IMR-90 (cell line): ENCODE measurements around the gene CDKL1. TPM values are rescaled to one million over a fixed set of nuclear protein-coding genes. Genes with fewer than 3 reads are reported as not detected.

Experiments used
- ATAC-seq: fragments of 200-7000 bp; cut with Tn5 transposase; 2 replicates; pipeline ENCODE4 v1.9.1; 2020; ENCODE audit warnings: low read depth, mild to moderate bottlenecking, moderate library complexity
- BruUV-seq: library from RNA; stranded (reverse); fragments of 400-500 nt; replicated peaks from 2 replicates; lab custom pipeline; 2021; lab: Mats Ljungman, UMichigan
- CTCF ChIA-PET: fragments of 300-600 bp; formaldehyde crosslinking; extraction: SDS; loops from one replicate; lab custom pipeline; 2021; ENCODE audit warnings: antibody characterized with exemption; lab: Yijun Ruan, JAX
- POLR2A ChIA-PET: fragments of 300-600 bp; sonication (Branson Sonifier 250); formaldehyde crosslinking; loops from one replicate; lab custom pipeline; 2022; ENCODE audit warnings: antibody characterized with exemption; ENCODE audit not compliant: unreplicated experiment; lab: Charles Lee
- DNase-seq: peaks from one replicate; pipeline ENCODE4 v3.0.0; 2013
- H2AFZ ChIP-seq: replicated peaks from 2 replicates; pipeline ENCODE3; 2013; ENCODE audit warnings: low read length, mild to moderate bottlenecking; ENCODE audit not compliant: poor library complexity
- H2AK5ac ChIP-seq: 2 replicates; pipeline ENCODE4 v1.6.1; 2013; ENCODE audit warnings: low read depth, low read length, inconsistent platforms
- H2AK9ac ChIP-seq: replicated peaks from 2 replicates; pipeline ENCODE3; 2013; ENCODE audit warnings: mild to moderate bottlenecking, low read depth, low read length, moderate library complexity; ENCODE audit not compliant: poor library complexity
- H2BK120ac ChIP-seq: 2 replicates; pipeline ENCODE4 v1.6.1; 2013; ENCODE audit warnings: low read depth, low read length, inconsistent platforms
- H2BK15ac ChIP-seq: 3 replicates; pipeline ENCODE4 v1.6.1; 2013; ENCODE audit warnings: low read depth, low read length, inconsistent platforms
- H2BK20ac ChIP-seq: 2 replicates; pipeline ENCODE4 v1.6.1; 2013; ENCODE audit warnings: low read depth, mild to moderate bottlenecking, inconsistent platforms, low read length, moderate library complexity
- H2BK5ac ChIP-seq: 2 replicates; pipeline ENCODE4 v1.6.1; 2013; ENCODE audit warnings: mild to moderate bottlenecking, low read depth, low read length, inconsistent platforms; ENCODE audit not compliant: poor library complexity, severe bottlenecking
- H3K14ac ChIP-seq: replicated peaks from 2 replicates; pipeline ENCODE4 v1.6.1; 2013; ENCODE audit warnings: low read depth, low read length, inconsistent platforms
- H3K18ac ChIP-seq: 2 replicates; pipeline ENCODE4 v1.6.1; 2013; ENCODE audit warnings: low read depth, low read length, control low read depth
- H3K23ac ChIP-seq: 2 replicates; pipeline ENCODE4 v1.6.1; 2013; ENCODE audit warnings: low read depth, low read length, inconsistent platforms
- H3K27ac ChIP-seq: 2 replicates; pipeline ENCODE4 v1.5.1; 2013; ENCODE audit warnings: mild to moderate bottlenecking, control low read depth, low read length; ENCODE audit not compliant: insufficient read depth
- H3K27me3 ChIP-seq: 2 replicates; pipeline ENCODE4 v1.6.1; 2013; ENCODE audit warnings: low read length; ENCODE audit not compliant: control insufficient read depth, insufficient read depth
- H3K36me3 ChIP-seq: 2 replicates; pipeline ENCODE4 v1.6.1; 2013; ENCODE audit warnings: low read length, mixed read lengths; ENCODE audit not compliant: control insufficient read depth, insufficient read depth
- H3K4ac ChIP-seq: 2 replicates; pipeline ENCODE4 v1.6.1; 2013; ENCODE audit warnings: low read depth, low read length, inconsistent platforms
- H3K4me1 ChIP-seq: 2 replicates; pipeline ENCODE4 v1.6.1; 2013; ENCODE audit warnings: low read length, mixed read lengths; ENCODE audit not compliant: control insufficient read depth, insufficient read depth
- H3K4me2 ChIP-seq: 2 replicates; pipeline ENCODE4 v1.6.1; 2013; ENCODE audit warnings: low read depth, mild to moderate bottlenecking, control low read depth, low read length, moderate library complexity
- H3K4me3 ChIP-seq: 2 replicates; pipeline ENCODE4 v1.5.1; 2013; ENCODE audit warnings: low read depth, mild to moderate bottlenecking, control low read depth, low read length, moderate library complexity; ENCODE audit not compliant: insufficient read depth
- H3K56ac ChIP-seq: 2 replicates; pipeline ENCODE4 v1.6.1; 2013; ENCODE audit warnings: low read length, inconsistent platforms; ENCODE audit not compliant: insufficient read depth; ENCODE audit errors: extremely low read depth
- H3K79me1 ChIP-seq, 2 experiments: 2 replicates each; pipeline ENCODE4 v1.6.1; 2013; ENCODE audit warnings: low read length in 2 of 2, inconsistent platforms in 1 of 2, low read depth in 1 of 2
- H3K9ac ChIP-seq: 2 replicates; pipeline ENCODE4 v1.6.1; 2013; ENCODE audit warnings: low read depth, low read length, control low read depth
- H3K9me1 ChIP-seq: 2 replicates; pipeline ENCODE4 v1.6.1; 2013; ENCODE audit warnings: low read length, inconsistent platforms; ENCODE audit not compliant: insufficient read depth
- H3K9me3 ChIP-seq: 2 replicates; pipeline ENCODE4 v1.6.1; 2013; ENCODE audit warnings: low read length; ENCODE audit not compliant: control insufficient read depth, insufficient read depth
- H4K20me1 ChIP-seq: 2 replicates; pipeline ENCODE4 v1.6.1; 2013; ENCODE audit warnings: low read length, inconsistent platforms; ENCODE audit not compliant: insufficient read depth
- H4K5ac ChIP-seq: 2 replicates; pipeline ENCODE4 v1.6.1; 2013; ENCODE audit warnings: mild to moderate bottlenecking, low read depth, low read length, control low read depth
- H4K8ac ChIP-seq, 2 experiments: 2 replicates each; pipeline ENCODE4 v1.6.1; 2013; ENCODE audit warnings: low read depth in 2 of 2, low read length in 2 of 2, control low read depth in 1 of 2, inconsistent platforms in 1 of 2
- H4K91ac ChIP-seq: 2 replicates; pipeline ENCODE4 v1.6.1; 2013; ENCODE audit warnings: low read depth, low read length, inconsistent platforms; ENCODE audit not compliant: insufficient read depth
- CEBPB ChIP-seq: IDR thresholded peaks from 2 replicates; pipeline ENCODE4 v1.6.1; 2012; ENCODE audit warnings: low read depth, low read length, improper control_type of control experiment
- MXI1 ChIP-seq: IDR thresholded peaks from 2 replicates; pipeline ENCODE4 v1.6.1; 2012; ENCODE audit warnings: low read depth, mild to moderate bottlenecking, low read length, moderate library complexity, borderline replicate concordance
- WGBS, 2 experiments: methylation state at CpG; one replicate each; pipeline versions ENCODE4 v1.1.5 to v1.1.7; 2013; ENCODE audit warnings: missing lambda C conversion rate in 2 of 2; ENCODE audit not compliant: insufficient read length in 1 of 2; ENCODE audit errors: extremely low coverage in 2 of 2; 5-methylcytosine and 5-hydroxymethylcytosine counted together
- dilution Hi-C: fragments of 300-500 bp; cut with HindIII; formaldehyde crosslinking; loops from one replicate; pipeline ENCODE4 v1.14.3; 2018; ENCODE audit warnings: low sequenced_read_pairs; ENCODE audit not compliant: unreplicated experiment
- in situ Hi-C: fragments of 300-500 bp; cut with MboI; formaldehyde crosslinking; loops from 3 replicates; pipeline ENCODE4 v1.14.3; 2019; ENCODE audit warnings: low sequenced_read_pairs, inconsistent platforms, mixed read lengths
- intact Hi-C: fragments of 100-400 bp; cut with micrococcal nuclease; formaldehyde crosslinking; loops from 2 replicates; pipeline ENCODE4 v1.10.0; 2022
- polyA plus RNA-seq, 3 experiments: library from polyadenylated mRNA; depleted of rRNA; stranded (reverse); fragments of >200 nt; gene quantifications; 2 replicates each; pipeline ENCODE4 v1.2.3, GENCODE V29; 2012; ENCODE audit warnings: low replicate concordance in 1 of 3
- total RNA-seq: library from RNA; depleted of rRNA; stranded (reverse); fragments of >200 nt; gene quantifications from 2 replicates; pipeline ENCODE4 v1.2.3, GENCODE V29; 2012

CDKL1 gene
- total and polyA plus RNA-seq, 2 of the 4 experiments (the other 2 are of a cell fraction): 1.9 to 3.8 TPM

DNA sequence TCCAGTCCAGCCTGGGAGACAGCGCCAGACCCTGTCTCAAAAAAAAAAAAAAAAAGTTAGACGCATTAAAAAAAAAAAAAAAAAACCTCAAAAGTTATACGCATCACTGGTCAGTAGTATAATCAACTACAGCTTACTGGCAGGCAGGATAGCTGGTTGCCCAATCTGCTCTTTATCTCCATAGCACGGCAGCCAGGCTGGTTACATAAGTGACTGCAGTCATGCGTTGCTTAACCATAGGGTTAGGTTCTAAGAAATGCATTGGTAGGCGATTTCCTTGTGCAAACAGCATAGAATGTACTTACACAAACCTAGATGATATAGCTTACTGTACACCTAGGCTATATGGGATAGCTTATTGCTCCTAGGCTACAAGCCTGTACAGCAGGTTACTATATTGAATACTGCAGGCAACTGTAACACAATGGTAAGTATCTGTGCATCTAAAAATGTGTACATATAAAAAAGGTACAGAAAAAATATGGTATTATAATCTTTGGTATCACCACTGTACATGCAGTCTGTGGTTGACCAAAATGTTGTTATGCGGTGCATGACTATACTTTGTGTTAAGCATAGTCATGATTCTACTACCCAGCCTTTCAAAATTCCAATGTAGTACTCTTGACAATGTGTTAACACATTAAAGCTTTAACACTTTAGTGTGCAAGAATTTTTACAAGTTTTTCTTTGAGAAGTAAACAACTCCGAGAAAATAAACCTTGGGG is 92.8 kb downstream of the CDKL1 start:
- Histone ChIP-seq H3K56ac (no peak overlapping the region), H3K4me2 (no peak overlapping the region), H4K5ac (no peak overlapping the region), H3K23ac (no peak overlapping the region), H3K27ac (no peak overlapping the region), H2BK15ac (no peak overlapping the region), H2AK5ac (no peak overlapping the region), H3K36me3 (no peaks in the 10 kb centered on the region), H3K9me1 (0 out of 2 replicates have a peak, but pooled peaks cover 2% of the 10 kb centered on the region), H3K4ac (no peak overlapping the region), H2BK5ac (no peak overlapping the region), H2AFZ (no peak overlapping the region), H4K8ac (no peak overlapping the region), H4K91ac (no peak overlapping the region), H3K79me1 (no peaks in the 10 kb centered on the region; a peak in 2 of 4 replicates), H4K20me1 (no peaks in the 10 kb centered on the region), H2BK20ac (no peak overlapping the region), H3K18ac (no peak overlapping the region), H3K14ac (no peak overlapping the region), H3K9me3 (no peaks in the 10 kb centered on the region), H3K9ac (no peak overlapping the region), H2AK9ac (no peak overlapping the region), H3K4me3 (no peak overlapping the region), H3K27me3 (no peaks in the 10 kb centered on the region), H3K4me1 (no peaks in the 10 kb centered on the region), H2BK120ac (no peak overlapping the region)
- ChIA-PET POLR2A (no interaction called here), CTCF (no interaction called here)
- DNase-seq: peak; percentile 28
- intact Hi-C loops (no loop called here), in situ Hi-C loops (no loop called here), dilution Hi-C loops (no loop called here)
- WGBS, 2 experiments: no CpG with 5 or more reads among the region's 8 CpGs
- TF ChIP-seq CEBPB (peak; percentile 24; the same call in 1 of the 2 replicates), MXI1 (no peak)
- ATAC-seq: no peak
- no TSS peak for BruUV-seq
